PC-9 (cell line): ENCODE results near the gene WDR93.

Experiments used
- CTCF ChIP-seq: fragments of 200-600 bp; sonication (generic); conservative IDR thresholded peaks from 2 replicates; pipeline ENCODE4 v1.6.1; 2017; ENCODE audit warnings: mixed run types, antibody characterized with exemption, mild to moderate bottlenecking, moderate library complexity
- EZH2 ChIP-seq: fragments of 200-600 bp; sonication (generic); IDR thresholded peaks from 2 replicates; pipeline ENCODE4 v1.8.0; 2017; ENCODE audit warnings: antibody characterized with exemption, low read depth

GRCh38 chr15:89770041-89770440 is 79.4 kb downstream of the WDR93 start:
- TF ChIP-seq EZH2 = no peak
- no peak for TF ChIP-seq CTCF
